GM12878 (cell line): ENCODE measurements around the gene HOXC12. TPM values are rescaled to one million over a fixed set of nuclear protein-coding genes. Genes with fewer than 3 reads are reported as not detected.

ENCODE experiments used
- ATAC-seq: fragments of 200-7000 bp; cut with Tn5 transposase; 3 replicates; pipeline ENCODE4 v1.9.1; 2020; ENCODE audit warnings: mild to moderate bottlenecking, moderate library complexity
- BruUV-seq: library from RNA; stranded (reverse); fragments of 400-500 nt; replicated peaks from 2 replicates; lab custom pipeline; 2021; lab: Mats Ljungman, UMichigan
- CTCF ChIA-PET: fragments of 300-600 bp; sonication (Branson Sonifier 250); formaldehyde crosslinking; extraction: SDS; loops from one replicate; lab custom pipeline; 2021; ENCODE audit warnings: inconsistent platforms; lab: Yijun Ruan, JAX
- POLR2A ChIA-PET: fragments of 350-600 bp; formaldehyde crosslinking; extraction: SDS; loops from one replicate; lab custom pipeline; 2021; ENCODE audit warnings: inconsistent platforms; lab: Charles Lee
- RAD21 ChIA-PET: fragments of 300-600 bp; sonication (Branson Sonifier 250); formaldehyde crosslinking; loops from one replicate; lab custom pipeline; 2023; ENCODE audit warnings: antibody characterized with exemption; ENCODE audit not compliant: unreplicated experiment; lab: Charles Lee
- SMC1A ChIA-PET: fragments of 300-600 bp; sonication (Branson Sonifier 250); formaldehyde crosslinking; loops from one replicate; lab custom pipeline; 2023; ENCODE audit not compliant: unreplicated experiment, uncharacterized antibody; lab: Charles Lee
- DNase-seq: peaks from one replicate; pipeline ENCODE4 v3.0.0-alpha.2; 2011; ENCODE audit warnings: low read depth, low spot score
- FAIRE-seq: peaks from 3 replicates; lab custom pipeline; 2011; peaks lifted over from hg19 to GRCh38; lab: Jason Lieb, UNC
- H2AFZ ChIP-seq: 2 replicates; pipeline ENCODE4 v1.6.0; 2011; ENCODE audit warnings: low read depth, low read length, control low read depth; ENCODE audit not compliant: control insufficient read depth
- H3K27ac ChIP-seq: 2 replicates; pipeline ENCODE4 v1.5.1; 2011; ENCODE audit warnings: control low read depth; ENCODE audit not compliant: control insufficient read depth, insufficient read depth
- H3K27me3 ChIP-seq, 2 experiments: replicated peaks in 1 of 2; 2 replicates each; pipeline versions ENCODE4 v1.6.0 to v1.6.1; 2011; ENCODE audit warnings: low read length in 1 of 2; ENCODE audit not compliant: control insufficient read depth in 2 of 2, insufficient read depth in 2 of 2
- H3K36me3 ChIP-seq, 2 experiments: 2 replicates each; pipeline ENCODE4 v1.5.1; 2011; ENCODE audit warnings: low read length in 1 of 2; ENCODE audit not compliant: control insufficient read depth in 2 of 2, insufficient read depth in 2 of 2
- H3K4me1 ChIP-seq: 2 replicates; pipeline ENCODE4 v1.6.1; 2011; ENCODE audit warnings: mild to moderate bottlenecking, low read length, moderate library complexity, mixed read lengths; ENCODE audit not compliant: control insufficient read depth, insufficient read depth
- H3K4me2 ChIP-seq: 2 replicates; pipeline ENCODE4 v1.6.0; 2011; ENCODE audit warnings: control low read depth; ENCODE audit not compliant: control insufficient read depth, insufficient read depth
- H3K4me3 ChIP-seq: fragments of 200-600 bp; sonication (generic); 2 replicates; pipeline ENCODE4 v1.5.1; 2016
- H3K79me2 ChIP-seq: 2 replicates; pipeline ENCODE4 v1.6.0; 2011; ENCODE audit warnings: low read length; ENCODE audit not compliant: control insufficient read depth, insufficient read depth
- H3K9ac ChIP-seq: 2 replicates; pipeline ENCODE4 v1.8.0; 2011; ENCODE audit warnings: low read length, control low read depth, mixed read lengths; ENCODE audit not compliant: control insufficient read depth, insufficient read depth
- H3K9me3 ChIP-seq: replicated peaks from 3 replicates; pipeline ENCODE4 v1.5.1; 2011; ENCODE audit warnings: mild to moderate bottlenecking, low read length; ENCODE audit not compliant: control insufficient read depth, insufficient read depth
- H4K20me1 ChIP-seq: 2 replicates; pipeline ENCODE4 v1.6.0; 2011; ENCODE audit not compliant: control insufficient read depth, insufficient read depth
- ASH2L ChIP-seq: fragments of 300-600, 200-600 bp; sonication (generic); IDR thresholded peaks from 2 replicates; pipeline ENCODE4 v1.6.1; 2017; ENCODE audit warnings: low read depth, mild to moderate bottlenecking, borderline replicate concordance
- CHD1 ChIP-seq: IDR thresholded peaks from 2 replicates; pipeline ENCODE4 v1.6.1; 2012; ENCODE audit warnings: low read depth, low read length, improper control_type of control experiment
- SMC3 ChIP-seq: IDR thresholded peaks from 2 replicates; pipeline ENCODE4 v1.6.1; 2011; ENCODE audit warnings: low read length, improper control_type of control experiment, borderline replicate concordance
- SRF ChIP-seq, 2 experiments: IDR thresholded peaks; 2 replicates each; pipeline ENCODE4 v1.6.1; 2011; ENCODE audit warnings: low read depth in 2 of 2, low read length in 2 of 2, mild to moderate bottlenecking in 1 of 2, moderate library complexity in 1 of 2
- YY1 ChIP-seq: IDR thresholded peaks from 2 replicates; pipeline ENCODE4 v1.6.1; 2011; ENCODE audit warnings: low read depth, mild to moderate bottlenecking, low read length
- ZNF622 ChIP-seq: fragments of 450-650 bp; IDR thresholded peaks from 2 replicates; pipeline ENCODE4 v1.6.1; 2017; ENCODE audit warnings: mild to moderate bottlenecking, inconsistent platforms
- WGBS: methylation state at CpG from one replicate; pipeline ENCODE4 v1.1.6; 2016; ENCODE audit warnings: low lambda C conversion rate; ENCODE audit not compliant: insufficient replicate concordance, insufficient coverage; ENCODE audit errors: missing lambda C conversion rate; 5-methylcytosine and 5-hydroxymethylcytosine counted together
- in situ Hi-C: fragments of 300-500 bp; cut with MboI; formaldehyde crosslinking; loops from 9 replicates; pipeline ENCODE4 v1.14.3; 2018; ENCODE audit warnings: mixed read lengths
- intact Hi-C: fragments of 100-400 bp; cut with micrococcal nuclease; formaldehyde crosslinking; loops from one replicate; pipeline ENCODE4 v1.14.2; 2022; ENCODE audit not compliant: unreplicated experiment
- polyA plus RNA-seq, 11 experiments: library from polyadenylated mRNA; depleted of rRNA in 4 of 11; unstranded in 6 of 11; stranded (reverse) in 5 of 11; fragments of >200 nt; fragmentation: Nextera tagmentation in 4 of 11; fragmentation: Illumina TruSeq in 1 of 11; extraction: Ambion mirVana in 4 of 11; extraction: Trizol in 1 of 11; gene quantifications; 1 replicate in 1 of 11; 2 replicates in 10 of 11; pipeline versions ENCODE4 v1.2.1 to v1.2.3, GENCODE V29; 2011 to 2016; ENCODE audit warnings: inconsistent platforms in 2 of 11, missing spikeins in 2 of 11, low read depth in 1 of 11
- total RNA-seq, 4 experiments: library from RNA; depleted of rRNA in 3 of 4; stranded (reverse); fragments of >200 nt in 3 of 4; fragmentation: Illumina TruSeq in 1 of 4; extraction: Trizol in 1 of 4; gene quantifications; 2 replicates each; pipeline versions ENCODE4 v1.2.1 to v1.2.3, GENCODE V29; 2013 to 2021
- TF ChIP-seq, protein P1 (sequence below): fragments of 450-650 bp; IDR thresholded peaks from 2 replicates; pipeline ENCODE4 v1.6.1; 2017; ENCODE audit warnings: mild to moderate bottlenecking, moderate library complexity
- TF ChIP-seq, protein P2 (sequence below): fragments of 450-650 bp; conservative IDR thresholded peaks from 2 replicates; pipeline ENCODE4 v1.6.1; 2017; ENCODE audit warnings: mild to moderate bottlenecking, moderate library complexity
- TF ChIP-seq, protein P3 (sequence below): IDR thresholded peaks from 2 replicates; pipeline ENCODE4 v1.6.1; 2012; ENCODE audit warnings: mild to moderate bottlenecking, low read depth, low read length

Gene HOXC12
- total and polyA plus RNA-seq, 10 of the 15 experiments (the other 5 are each of a cell fraction or from before 2014, with no cell fraction given): not detected

DNA sequence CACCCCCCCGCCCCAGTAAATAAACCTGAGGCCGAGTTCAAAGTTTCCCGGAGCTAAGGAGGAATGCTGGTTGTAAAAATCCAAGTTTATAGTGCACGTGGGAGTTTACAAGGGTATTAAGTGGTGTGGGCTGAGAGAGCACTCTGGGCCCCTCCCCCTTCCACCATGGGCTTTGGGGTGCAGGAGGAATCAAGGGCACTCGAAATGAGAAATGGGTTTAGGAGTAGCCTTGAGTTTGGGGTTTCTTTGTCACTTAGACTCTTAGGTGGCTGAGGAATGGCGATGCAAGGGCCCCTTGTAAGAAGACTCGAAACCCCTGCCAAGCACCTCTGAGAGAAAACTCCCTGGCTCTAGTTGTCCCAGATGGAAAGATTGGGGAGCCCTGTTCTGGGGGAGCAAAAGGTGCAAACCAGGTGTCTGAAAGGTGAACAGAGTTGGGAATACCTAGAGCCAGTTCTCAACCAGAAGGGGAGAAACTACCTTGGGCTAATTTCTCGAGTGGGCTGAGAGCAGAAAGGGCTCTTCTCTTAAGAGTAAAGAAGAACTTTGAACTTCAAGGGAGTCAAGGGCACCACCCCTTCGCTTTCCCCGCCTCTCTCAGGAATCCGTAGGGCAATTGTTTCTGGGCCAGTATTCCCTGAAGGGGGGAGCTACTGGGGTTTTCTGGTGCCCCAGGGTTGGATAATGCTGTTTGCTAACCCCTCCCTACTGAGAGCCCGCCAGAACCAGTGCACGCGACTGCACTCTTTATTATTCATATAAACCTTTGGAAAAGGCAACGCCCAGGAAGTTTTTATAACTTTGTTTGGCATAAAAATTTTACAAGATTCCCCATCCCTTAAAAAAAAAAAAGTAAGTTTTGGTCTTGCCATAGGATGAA lies 24.0 kb downstream of the HOXC12 start (continued):
- TF ChIP-seq, protein P1, sequence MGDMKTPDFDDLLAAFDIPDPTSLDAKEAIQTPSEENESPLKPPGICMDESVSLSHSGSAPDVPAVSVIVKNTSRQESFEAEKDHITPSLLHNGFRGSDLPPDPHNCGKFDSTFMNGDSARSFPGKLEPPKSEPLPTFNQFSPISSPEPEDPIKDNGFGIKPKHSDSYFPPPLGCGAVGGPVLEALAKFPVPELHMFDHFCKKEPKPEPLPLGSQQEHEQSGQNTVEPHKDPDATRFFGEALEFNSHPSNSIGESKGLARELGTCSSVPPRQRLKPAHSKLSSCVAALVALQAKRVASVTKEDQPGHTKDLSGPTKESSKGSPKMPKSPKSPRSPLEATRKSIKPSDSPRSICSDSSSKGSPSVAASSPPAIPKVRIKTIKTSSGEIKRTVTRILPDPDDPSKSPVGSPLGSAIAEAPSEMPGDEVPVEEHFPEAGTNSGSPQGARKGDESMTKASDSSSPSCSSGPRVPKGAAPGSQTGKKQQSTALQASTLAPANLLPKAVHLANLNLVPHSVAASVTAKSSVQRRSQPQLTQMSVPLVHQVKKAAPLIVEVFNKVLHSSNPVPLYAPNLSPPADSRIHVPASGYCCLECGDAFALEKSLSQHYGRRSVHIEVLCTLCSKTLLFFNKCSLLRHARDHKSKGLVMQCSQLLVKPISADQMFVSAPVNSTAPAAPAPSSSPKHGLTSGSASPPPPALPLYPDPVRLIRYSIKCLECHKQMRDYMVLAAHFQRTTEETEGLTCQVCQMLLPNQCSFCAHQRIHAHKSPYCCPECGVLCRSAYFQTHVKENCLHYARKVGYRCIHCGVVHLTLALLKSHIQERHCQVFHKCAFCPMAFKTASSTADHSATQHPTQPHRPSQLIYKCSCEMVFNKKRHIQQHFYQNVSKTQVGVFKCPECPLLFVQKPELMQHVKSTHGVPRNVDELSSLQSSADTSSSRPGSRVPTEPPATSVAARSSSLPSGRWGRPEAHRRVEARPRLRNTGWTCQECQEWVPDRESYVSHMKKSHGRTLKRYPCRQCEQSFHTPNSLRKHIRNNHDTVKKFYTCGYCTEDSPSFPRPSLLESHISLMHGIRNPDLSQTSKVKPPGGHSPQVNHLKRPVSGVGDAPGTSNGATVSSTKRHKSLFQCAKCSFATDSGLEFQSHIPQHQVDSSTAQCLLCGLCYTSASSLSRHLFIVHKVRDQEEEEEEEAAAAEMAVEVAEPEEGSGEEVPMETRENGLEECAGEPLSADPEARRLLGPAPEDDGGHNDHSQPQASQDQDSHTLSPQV: no peak
- TF ChIP-seq SMC3 (no peak), CHD1 (no peak), ZNF622 (no peak), YY1 (no peak)

DNA sequence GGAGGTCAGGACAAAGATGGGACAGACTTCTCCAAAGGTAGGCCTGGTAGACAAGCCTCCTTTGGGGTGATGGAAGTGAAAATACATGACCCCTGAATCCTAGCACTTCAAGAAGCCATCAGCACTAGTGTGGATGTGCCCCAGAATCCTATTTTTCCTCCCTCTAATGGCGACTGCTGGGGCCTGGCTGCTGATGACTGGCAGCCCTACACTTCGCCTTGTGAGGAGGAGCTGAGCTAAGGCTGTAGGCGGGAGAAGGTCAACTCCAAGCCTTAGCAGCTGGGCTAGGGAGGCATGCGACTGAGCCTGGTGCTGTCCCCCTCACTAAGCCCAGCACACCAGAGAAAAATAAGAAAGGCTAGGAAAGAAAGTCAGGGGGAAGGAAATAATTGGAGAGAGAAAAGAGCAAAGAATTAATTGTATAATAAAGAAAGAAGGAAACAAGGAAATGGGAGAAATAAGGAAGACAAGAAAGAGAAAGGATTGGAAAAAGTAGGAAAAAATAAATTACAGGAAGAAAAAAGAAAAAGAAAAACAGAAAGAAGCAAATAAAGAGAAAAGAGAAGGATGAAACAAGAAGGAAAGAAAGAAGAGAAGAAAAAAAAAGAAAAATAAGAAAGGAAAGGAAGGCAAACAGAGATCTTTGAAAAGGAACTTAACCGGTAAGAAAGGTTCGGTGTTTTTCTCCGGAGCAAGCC lies 25.6 kb downstream of the HOXC12 start:
- intact Hi-C loops (loop anchor here (10.0 kb wide), 2 partner anchors 185 to 275 kb away; no protein-coding TSS in a partner anchor), in situ Hi-C loops (no loop called here)
- Histone ChIP-seq H2AFZ (no peak overlapping the region), H3K27ac (no peak overlapping the region), H3K36me3 (no peaks in the 10 kb centered on the region), H3K27me3 (peaks cover 26 to 37% of the 10 kb centered on the region in 2 experiments), H3K79me2 (no peaks in the 10 kb centered on the region), H3K9ac (no peak overlapping the region), H3K4me1 (peaks cover 26% of the 10 kb centered on the region), H3K4me3 (no peak overlapping the region), H3K4me2 (no peak overlapping the region), H4K20me1 (no peaks in the 10 kb centered on the region), H3K9me3 (no peaks in the 10 kb centered on the region; the same call in 1 of the 3 replicates)
- RAD21 ChIA-PET: no interaction called here
- POLR2A ChIA-PET: interaction anchor here (0.7 kb wide), 1 partner anchor 1702 kb away, joined by 4 read pairs; no protein-coding TSS in a partner anchor
- ATAC-seq: no peak
- BruUV-seq: no TSS peak
- CTCF ChIA-PET: interaction anchor here (0.8 to 1.4 kb wide), 5 partner anchors 12 to 235 kb away, joined by 3 to 5 read pairs (median 4); no protein-coding TSS in a partner anchor
- SMC1A ChIA-PET: no interaction called here
- FAIRE-seq: no peak
- DNase-seq: no peak
- WGBS: 11% methylated on average over 7 of the region's 7 CpGs
- no peak for TF ChIP-seq SMC3
- TF ChIP-seq, protein P2, sequence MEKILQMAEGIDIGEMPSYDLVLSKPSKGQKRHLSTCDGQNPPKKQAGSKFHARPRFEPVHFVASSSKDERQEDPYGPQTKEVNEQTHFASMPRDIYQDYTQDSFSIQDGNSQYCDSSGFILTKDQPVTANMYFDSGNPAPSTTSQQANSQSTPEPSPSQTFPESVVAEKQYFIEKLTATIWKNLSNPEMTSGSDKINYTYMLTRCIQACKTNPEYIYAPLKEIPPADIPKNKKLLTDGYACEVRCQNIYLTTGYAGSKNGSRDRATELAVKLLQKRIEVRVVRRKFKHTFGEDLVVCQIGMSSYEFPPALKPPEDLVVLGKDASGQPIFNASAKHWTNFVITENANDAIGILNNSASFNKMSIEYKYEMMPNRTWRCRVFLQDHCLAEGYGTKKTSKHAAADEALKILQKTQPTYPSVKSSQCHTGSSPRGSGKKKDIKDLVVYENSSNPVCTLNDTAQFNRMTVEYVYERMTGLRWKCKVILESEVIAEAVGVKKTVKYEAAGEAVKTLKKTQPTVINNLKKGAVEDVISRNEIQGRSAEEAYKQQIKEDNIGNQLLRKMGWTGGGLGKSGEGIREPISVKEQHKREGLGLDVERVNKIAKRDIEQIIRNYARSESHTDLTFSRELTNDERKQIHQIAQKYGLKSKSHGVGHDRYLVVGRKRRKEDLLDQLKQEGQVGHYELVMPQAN: no peak
- TF ChIP-seq SRF (IDR thresholded peaks at IDR 0.05; ENCODE audit: low read depth in 2 of 2, low read length in 2 of 2): no peak
- TF ChIP-seq ASH2L: no peak
- TF ChIP-seq, protein P3, sequence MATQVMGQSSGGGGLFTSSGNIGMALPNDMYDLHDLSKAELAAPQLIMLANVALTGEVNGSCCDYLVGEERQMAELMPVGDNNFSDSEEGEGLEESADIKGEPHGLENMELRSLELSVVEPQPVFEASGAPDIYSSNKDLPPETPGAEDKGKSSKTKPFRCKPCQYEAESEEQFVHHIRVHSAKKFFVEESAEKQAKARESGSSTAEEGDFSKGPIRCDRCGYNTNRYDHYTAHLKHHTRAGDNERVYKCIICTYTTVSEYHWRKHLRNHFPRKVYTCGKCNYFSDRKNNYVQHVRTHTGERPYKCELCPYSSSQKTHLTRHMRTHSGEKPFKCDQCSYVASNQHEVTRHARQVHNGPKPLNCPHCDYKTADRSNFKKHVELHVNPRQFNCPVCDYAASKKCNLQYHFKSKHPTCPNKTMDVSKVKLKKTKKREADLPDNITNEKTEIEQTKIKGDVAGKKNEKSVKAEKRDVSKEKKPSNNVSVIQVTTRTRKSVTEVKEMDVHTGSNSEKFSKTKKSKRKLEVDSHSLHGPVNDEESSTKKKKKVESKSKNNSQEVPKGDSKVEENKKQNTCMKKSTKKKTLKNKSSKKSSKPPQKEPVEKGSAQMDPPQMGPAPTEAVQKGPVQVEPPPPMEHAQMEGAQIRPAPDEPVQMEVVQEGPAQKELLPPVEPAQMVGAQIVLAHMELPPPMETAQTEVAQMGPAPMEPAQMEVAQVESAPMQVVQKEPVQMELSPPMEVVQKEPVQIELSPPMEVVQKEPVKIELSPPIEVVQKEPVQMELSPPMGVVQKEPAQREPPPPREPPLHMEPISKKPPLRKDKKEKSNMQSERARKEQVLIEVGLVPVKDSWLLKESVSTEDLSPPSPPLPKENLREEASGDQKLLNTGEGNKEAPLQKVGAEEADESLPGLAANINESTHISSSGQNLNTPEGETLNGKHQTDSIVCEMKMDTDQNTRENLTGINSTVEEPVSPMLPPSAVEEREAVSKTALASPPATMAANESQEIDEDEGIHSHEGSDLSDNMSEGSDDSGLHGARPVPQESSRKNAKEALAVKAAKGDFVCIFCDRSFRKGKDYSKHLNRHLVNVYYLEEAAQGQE: no peak
